K562 (cell line): ENCODE measurements around the gene ILK. TPM values are rescaled to one million over a fixed set of nuclear protein-coding genes. Genes with fewer than 3 reads are reported as not detected.

ENCODE experiments used
- ARID3A ChIP-seq: IDR thresholded peaks from 2 replicates; pipeline ENCODE4 v1.6.1; 2012; ENCODE audit warnings: low read depth, low read length, improper control_type of control experiment, borderline replicate concordance
- ATF7 ChIP-seq: fragments of 450-650 bp; IDR thresholded peaks from 2 replicates; pipeline ENCODE4 v1.7.1; 2014; ENCODE audit warnings: mild to moderate bottlenecking, moderate library complexity
- CTBP1 ChIP-seq: fragments of 450-650 bp; IDR thresholded peaks from 2 replicates; pipeline ENCODE4 v1.6.1; 2016; ENCODE audit warnings: borderline replicate concordance
- HLTF ChIP-seq: fragments of 450-650 bp; IDR thresholded peaks from 2 replicates; pipeline ENCODE4 v1.6.1; 2016
- NEUROD1 ChIP-seq: fragments of 150-350 bp; IDR thresholded peaks from 2 replicates; pipeline ENCODE4 v1.6.1; 2014; ENCODE audit warnings: borderline replicate concordance, low read length, low read depth; ENCODE audit not compliant: partially characterized antibody
- PHF8 ChIP-seq: fragments of 200-600 bp; sonication (generic); IDR thresholded peaks from 2 replicates; pipeline ENCODE4 v1.6.1; 2012; ENCODE audit warnings: mixed run types, mild to moderate bottlenecking, inconsistent platforms, low read length, moderate library complexity, borderline replicate concordance
- POU5F1 ChIP-seq: fragments of 150-350 bp; IDR thresholded peaks from 2 replicates; pipeline ENCODE4 v1.6.1; 2014; ENCODE audit warnings: borderline replicate concordance, low read length, low read depth, mild to moderate bottlenecking; ENCODE audit not compliant: partially characterized antibody
- SP1 ChIP-seq: sonication (generic); formaldehyde crosslinking; IDR thresholded peaks from 2 replicates; pipeline ENCODE4 v1.8.1; 2022; ENCODE audit warnings: mild to moderate bottlenecking, missing genetic modification reagents
- ZKSCAN8 ChIP-seq: fragments of 200-800 bp; sonication (Bioruptor generic); IDR thresholded peaks from 2 replicates; pipeline ENCODE4 v1.6.1; 2016; ENCODE audit warnings: missing genetic modification characterization, missing compliant biosample characterization
- ZNF174 ChIP-seq: fragments of 250-450 bp; sonication (Bioruptor Pico); IDR thresholded peaks from 2 replicates; pipeline ENCODE4 v1.4.0; 2020; ENCODE audit warnings: mild to moderate bottlenecking
- ZNF23 ChIP-seq: fragments of 250-450 bp; sonication (Bioruptor Pico); IDR thresholded peaks from 2 replicates; pipeline ENCODE4 v1.4.0; 2020; ENCODE audit warnings: mild to moderate bottlenecking
- ZNF253 ChIP-seq: fragments of 250-450 bp; sonication (Bioruptor Pico); conservative IDR thresholded peaks from 2 replicates; pipeline ENCODE4 v1.6.1; 2021; ENCODE audit warnings: mild to moderate bottlenecking
- ZNF263 ChIP-seq: sonication (generic); formaldehyde crosslinking; IDR thresholded peaks from 2 replicates; pipeline ENCODE4 v1.8.0; 2022; ENCODE audit warnings: mild to moderate bottlenecking, missing genetic modification reagents, borderline replicate concordance
- ZNF512 ChIP-seq: IDR thresholded peaks from 2 replicates; pipeline ENCODE4 v1.6.1; 2016; ENCODE audit warnings: missing genetic modification characterization, missing compliant biosample characterization
- ZNF589 ChIP-seq: fragments of 200-800 bp; sonication (Bioruptor generic); IDR thresholded peaks from 2 replicates; pipeline ENCODE4 v1.6.1; 2016; ENCODE audit warnings: low read depth, missing genetic modification characterization, missing compliant biosample characterization
- polyA plus RNA-seq, 8 experiments: library from polyadenylated mRNA; depleted of rRNA in 4 of 8; stranded (reverse) in 5 of 8; unstranded in 3 of 8; fragments of >200 nt; fragmentation: Nextera tagmentation in 2 of 8; fragmentation: Illumina TruSeq in 1 of 8; extraction: Ambion mirVana in 2 of 8; extraction: Trizol in 1 of 8; gene quantifications; 2 replicates each; pipeline versions ENCODE4 v1.2.1 to v1.2.3, GENCODE V29; 2011 to 2014; ENCODE audit warnings: inconsistent platforms in 1 of 8, missing spikeins in 1 of 8
- total RNA-seq, 7 experiments: library from RNA; depleted of rRNA in 6 of 7; stranded (reverse); fragments of >200 nt in 6 of 7; fragmentation: Illumina TruSeq in 2 of 7; extraction: Trizol in 2 of 7; gene quantifications; 2 replicates each; pipeline versions ENCODE4 v1.2.1 to v1.2.3, GENCODE V29; 2011 to 2021; ENCODE audit warnings: low replicate concordance in 1 of 7
- TF ChIP-seq, protein P1 (sequence below): sonication (generic); formaldehyde crosslinking; IDR thresholded peaks from 2 replicates; pipeline ENCODE4 v1.4.0; 2020; ENCODE audit warnings: mild to moderate bottlenecking, missing genetic modification reagents
- TF ChIP-seq, protein P2 (sequence below): sonication (generic); formaldehyde crosslinking; IDR thresholded peaks from 2 replicates; pipeline ENCODE4 v1.8.0; 2022; ENCODE audit warnings: missing genetic modification reagents, mild to moderate bottlenecking, moderate library complexity, borderline replicate concordance
- TF ChIP-seq, protein P3 (sequence below), 2 experiments: fragments of 150-350 bp in 1 of 2; IDR thresholded peaks; 2 replicates each; pipeline ENCODE4 v1.6.1; 2012 to 2016; ENCODE audit warnings: low read depth in 2 of 2, low read length in 2 of 2, mild to moderate bottlenecking in 1 of 2, moderate library complexity in 1 of 2

ILK gene
- total and polyA plus RNA-seq, 9 of the 15 experiments (the other 6 are each of a cell fraction or from before 2014, with no cell fraction given): 43.3 to 95.9 (median 58.9) TPM

DNA sequence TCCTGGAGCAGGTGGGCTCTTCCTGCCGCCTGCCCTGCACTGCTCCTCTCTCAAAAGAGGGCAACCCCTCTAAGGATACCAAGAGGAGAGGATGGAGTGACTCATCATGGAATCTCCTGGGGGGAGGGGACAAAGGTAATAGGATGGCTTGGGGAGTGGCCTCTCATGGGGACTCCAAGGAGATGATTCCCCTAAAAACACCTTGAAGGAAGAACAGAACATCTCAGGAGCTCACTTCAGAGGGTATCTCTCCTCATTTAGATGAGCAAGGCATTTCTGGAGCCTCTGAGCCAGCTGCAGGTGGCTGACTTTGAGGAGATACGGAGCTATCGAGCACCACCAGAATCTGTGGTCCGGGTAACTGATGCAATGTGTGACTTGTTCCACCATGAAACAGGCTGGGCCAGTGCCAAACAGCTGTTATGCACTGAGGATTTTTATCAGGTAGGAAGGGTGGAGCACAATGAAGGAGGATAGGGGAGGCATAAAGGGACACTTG is 40.4 kb upstream of the ILK start (continued):
- TF ChIP-seq PHF8 (no peak), NEUROD1 (no peak), ZKSCAN8 (CRISPR knock-in tag) (peak; percentile 57; the same call in 1 of the 2 replicates), CTBP1 (peak; percentile 99), POU5F1 (no peak), ZNF589 (peak; percentile 69; the same call in 1 of the 2 replicates), ZNF512 (tag) (no peak), ZNF263 (CRISPR knock-in tag) (peak; percentile 81; the same call in 1 of the 2 replicates), ARID3A (peak; percentile 26; the same call in 1 of the 2 replicates), ZNF23 (CRISPR knock-in tag) (no peak), HLTF (peak; percentile 44; the same call in 1 of the 2 replicates), ZNF253 (CRISPR knock-in tag) (no peak), ZNF174 (no peak), SP1 (CRISPR knock-in tag) (peak; percentile 41; the same call in 1 of the 2 replicates), ATF7 (peak; percentile 83; the same call in 1 of the 2 replicates)
- TF ChIP-seq, protein P1, sequence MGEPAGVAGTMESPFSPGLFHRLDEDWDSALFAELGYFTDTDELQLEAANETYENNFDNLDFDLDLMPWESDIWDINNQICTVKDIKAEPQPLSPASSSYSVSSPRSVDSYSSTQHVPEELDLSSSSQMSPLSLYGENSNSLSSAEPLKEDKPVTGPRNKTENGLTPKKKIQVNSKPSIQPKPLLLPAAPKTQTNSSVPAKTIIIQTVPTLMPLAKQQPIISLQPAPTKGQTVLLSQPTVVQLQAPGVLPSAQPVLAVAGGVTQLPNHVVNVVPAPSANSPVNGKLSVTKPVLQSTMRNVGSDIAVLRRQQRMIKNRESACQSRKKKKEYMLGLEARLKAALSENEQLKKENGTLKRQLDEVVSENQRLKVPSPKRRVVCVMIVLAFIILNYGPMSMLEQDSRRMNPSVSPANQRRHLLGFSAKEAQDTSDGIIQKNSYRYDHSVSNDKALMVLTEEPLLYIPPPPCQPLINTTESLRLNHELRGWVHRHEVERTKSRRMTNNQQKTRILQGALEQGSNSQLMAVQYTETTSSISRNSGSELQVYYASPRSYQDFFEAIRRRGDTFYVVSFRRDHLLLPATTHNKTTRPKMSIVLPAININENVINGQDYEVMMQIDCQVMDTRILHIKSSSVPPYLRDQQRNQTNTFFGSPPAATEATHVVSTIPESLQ (CRISPR knock-in tag): no peak
- TF ChIP-seq, protein P2, sequence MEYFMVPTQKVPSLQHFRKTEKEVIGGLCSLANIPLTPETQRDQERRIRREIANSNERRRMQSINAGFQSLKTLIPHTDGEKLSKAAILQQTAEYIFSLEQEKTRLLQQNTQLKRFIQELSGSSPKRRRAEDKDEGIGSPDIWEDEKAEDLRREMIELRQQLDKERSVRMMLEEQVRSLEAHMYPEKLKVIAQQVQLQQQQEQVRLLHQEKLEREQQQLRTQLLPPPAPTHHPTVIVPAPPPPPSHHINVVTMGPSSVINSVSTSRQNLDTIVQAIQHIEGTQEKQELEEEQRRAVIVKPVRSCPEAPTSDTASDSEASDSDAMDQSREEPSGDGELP (CRISPR knock-in tag): peak; percentile 100
- TF ChIP-seq, protein P3, sequence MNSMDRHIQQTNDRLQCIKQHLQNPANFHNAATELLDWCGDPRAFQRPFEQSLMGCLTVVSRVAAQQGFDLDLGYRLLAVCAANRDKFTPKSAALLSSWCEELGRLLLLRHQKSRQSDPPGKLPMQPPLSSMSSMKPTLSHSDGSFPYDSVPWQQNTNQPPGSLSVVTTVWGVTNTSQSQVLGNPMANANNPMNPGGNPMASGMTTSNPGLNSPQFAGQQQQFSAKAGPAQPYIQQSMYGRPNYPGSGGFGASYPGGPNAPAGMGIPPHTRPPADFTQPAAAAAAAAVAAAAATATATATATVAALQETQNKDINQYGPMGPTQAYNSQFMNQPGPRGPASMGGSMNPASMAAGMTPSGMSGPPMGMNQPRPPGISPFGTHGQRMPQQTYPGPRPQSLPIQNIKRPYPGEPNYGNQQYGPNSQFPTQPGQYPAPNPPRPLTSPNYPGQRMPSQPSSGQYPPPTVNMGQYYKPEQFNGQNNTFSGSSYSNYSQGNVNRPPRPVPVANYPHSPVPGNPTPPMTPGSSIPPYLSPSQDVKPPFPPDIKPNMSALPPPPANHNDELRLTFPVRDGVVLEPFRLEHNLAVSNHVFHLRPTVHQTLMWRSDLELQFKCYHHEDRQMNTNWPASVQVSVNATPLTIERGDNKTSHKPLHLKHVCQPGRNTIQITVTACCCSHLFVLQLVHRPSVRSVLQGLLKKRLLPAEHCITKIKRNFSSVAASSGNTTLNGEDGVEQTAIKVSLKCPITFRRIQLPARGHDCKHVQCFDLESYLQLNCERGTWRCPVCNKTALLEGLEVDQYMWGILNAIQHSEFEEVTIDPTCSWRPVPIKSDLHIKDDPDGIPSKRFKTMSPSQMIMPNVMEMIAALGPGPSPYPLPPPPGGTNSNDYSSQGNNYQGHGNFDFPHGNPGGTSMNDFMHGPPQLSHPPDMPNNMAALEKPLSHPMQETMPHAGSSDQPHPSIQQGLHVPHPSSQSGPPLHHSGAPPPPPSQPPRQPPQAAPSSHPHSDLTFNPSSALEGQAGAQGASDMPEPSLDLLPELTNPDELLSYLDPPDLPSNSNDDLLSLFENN (IDR thresholded peaks at IDR 0.05; ENCODE audit: low read depth in 2 of 2, low read length in 2 of 2): peak in 1 of 2 experiments; percentile 87; a peak in 2 of 4 replicates
